Suppressor macrophage (primary cell): ENCODE results near the gene MOGAT3.

ENCODE experiments used
- DNase-seq, 4 experiments: peaks; one replicate each; pipeline ENCODE4 v3.0.0-alpha.2; 2020 to 2022

Gene MOGAT3

GRCh38 chr7:101233907-101234547 lies 33.2 kb upstream of the MOGAT3 start:
- no peak for DNase-seq

GRCh38 chr7:101232141-101232850 lies 31.5 kb upstream of the MOGAT3 start:
- DNase-seq, result no peak

DNA sequence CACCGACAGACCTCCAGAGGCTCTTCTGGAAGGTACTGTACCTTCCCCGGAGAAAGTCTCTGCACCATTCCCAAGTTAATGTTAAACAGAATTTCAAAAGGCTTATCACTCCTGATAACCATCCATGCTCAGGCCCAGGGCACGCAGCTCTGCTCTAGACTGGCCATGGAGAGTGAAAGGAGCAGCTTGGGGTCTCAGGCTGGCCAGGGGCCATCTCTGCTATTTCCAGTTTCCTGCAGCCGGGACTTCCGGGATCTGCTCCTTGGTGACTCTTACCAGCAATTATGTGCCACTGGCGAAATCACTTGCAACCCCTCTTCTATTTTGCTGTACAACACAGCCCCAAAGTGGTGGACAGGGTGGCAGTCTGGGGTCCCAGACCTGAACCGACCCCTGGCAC lies 30.8 kb upstream of the MOGAT3 start:
- no peak for DNase-seq

DNA sequence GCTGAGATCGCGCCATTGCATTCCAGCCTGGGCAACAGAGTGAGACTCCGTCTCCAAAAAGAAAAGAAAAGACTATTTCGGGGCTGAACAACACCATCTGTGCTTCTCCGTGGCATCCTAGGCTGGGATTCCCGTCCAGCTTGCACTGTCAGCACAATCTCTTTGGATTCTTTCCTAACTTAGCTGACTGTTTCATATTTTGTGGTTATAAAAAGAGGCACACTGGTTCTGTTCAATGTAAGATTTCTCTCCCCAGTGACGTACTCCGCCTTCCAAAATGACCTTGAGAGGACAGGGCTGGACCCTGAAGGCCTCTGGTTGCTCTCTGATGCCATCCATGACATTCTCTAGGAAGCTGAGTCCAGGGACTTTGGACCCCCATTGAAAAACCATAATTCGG lies 25.9 kb upstream of the MOGAT3 start:
- no peak for DNase-seq

GRCh38 chr7:101225650-101226049 lies 24.8 kb upstream of the MOGAT3 start:
- no peak for DNase-seq

- DNase-seq, result no peak
Observed at GRCh38 chr7:101223528-101223927, 22.7 kb upstream of the MOGAT3 start.

DNA sequence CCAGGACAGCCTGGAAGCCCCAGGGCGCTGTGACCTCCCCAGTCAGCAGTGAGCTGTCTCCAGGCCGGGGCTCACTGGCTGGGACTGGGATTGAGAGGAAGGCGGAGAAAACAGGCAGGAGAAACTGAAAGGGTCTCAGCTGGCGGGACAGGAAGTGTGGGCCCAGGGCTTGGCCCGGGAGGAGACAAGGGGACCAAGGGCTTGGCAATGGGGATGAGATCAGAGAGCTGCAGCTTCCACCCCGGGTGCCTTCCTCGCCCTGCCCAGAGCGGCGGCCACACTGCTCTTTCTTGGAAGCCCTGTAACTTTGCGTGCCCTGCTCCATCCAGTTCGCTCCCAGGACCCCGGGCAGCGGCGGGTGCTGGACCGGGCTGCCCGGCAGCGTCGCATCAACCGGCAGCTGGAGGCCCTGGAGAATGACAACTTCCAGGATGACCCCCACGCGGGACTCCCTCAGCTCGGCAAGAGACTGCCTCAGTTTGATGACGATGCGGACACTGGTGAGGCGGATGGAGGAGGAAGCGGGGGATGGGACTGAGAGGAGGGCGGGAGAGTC lies 21.5 kb upstream of the MOGAT3 start:
- no peak for DNase-seq

- no peak for DNase-seq
Observed at GRCh38 chr7:101220295-101220694, 19.5 kb upstream of the MOGAT3 start.

GRCh38 chr7:101218236-101219125 lies 17.6 kb upstream of the MOGAT3 start:
- DNase-seq, result peak in 2 of 4 experiments; percentile 17 to 34

DNA sequence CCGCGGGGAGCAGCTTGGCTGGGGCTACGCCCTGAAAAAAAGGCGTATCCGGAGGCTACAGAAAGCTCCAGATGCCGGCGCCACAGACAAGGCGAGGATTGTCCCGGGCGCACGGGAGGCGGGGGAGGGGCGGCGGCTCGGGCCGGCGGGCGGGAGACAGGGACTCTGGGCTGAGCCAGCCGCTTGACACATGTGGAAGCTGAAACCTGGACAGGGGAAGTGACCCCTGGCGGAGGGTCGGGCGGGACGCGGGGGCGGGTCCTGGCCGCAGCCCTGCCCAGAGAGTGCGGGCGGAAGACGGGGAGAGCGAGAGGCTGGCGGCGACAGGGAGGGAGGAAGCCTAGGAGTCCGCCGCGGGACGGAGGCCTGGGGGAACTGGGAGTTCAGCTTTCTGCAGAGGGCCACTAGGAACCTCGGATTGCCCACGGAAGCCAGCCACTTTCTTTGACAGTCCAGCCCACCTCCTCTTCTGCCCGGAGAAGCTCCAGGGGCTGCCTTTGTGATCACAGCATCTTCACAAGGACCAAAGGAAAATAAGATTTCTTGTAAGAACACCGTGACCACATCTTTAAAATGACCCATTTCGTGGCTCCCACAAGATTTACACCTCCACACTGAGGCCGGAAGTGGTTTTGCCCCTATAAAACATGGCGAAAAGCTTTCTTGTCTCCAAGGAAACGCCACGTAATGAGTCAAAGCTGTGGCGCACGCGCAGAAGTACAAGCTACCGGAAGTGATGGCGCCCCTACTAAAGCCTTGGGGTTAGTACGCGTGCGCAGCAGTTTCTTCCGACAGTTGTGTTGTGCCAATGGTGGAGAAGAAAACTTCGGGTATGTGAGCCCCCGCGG lies 16.8 kb upstream of the MOGAT3 start, which contains the start of the genes PLOD3 and ZNHIT1:
Gene PLOD3, minus strand, starts transcription at position 194 of the 848 bp plus-strand sequence. CDS start 307 bp downstream, outside the sequence.
Gene ZNHIT1, plus strand, starts transcription at position 778 of the 848 bp plus-strand sequence. Its CDS starts 31 bp downstream, at position 809.
- DNase-seq, result peak; percentile 98 to 100 (median 100)

DNA sequence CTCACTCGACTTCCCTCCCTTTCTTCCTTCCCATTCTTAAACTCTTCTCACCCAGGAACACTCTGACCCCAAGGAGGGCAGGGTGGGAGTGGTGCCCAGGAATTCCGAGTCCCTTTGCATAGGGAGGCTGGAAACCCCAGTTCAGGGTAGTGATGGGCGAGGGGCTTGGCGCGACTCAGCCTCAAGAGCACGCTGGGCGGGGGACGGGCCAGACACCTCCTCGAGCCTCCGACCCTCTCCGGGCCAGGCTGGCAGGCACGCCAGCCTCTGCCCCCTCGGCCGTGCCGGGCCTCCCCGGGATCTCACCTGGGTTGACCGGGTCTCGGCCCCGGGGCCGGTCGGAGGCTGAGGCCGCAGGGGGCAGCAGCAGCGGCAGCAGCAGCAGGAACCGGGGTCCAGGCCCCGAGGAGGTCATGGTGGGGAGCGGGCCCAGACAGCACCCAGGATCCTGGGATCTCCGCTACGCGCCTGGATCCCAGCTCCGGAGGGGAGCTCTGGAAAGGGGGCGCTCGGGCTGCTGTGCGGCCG lies 16.1 kb upstream of the MOGAT3 start:
- no peak for DNase-seq

- peak; percentile 27 to 76 (median 64) for DNase-seq
Observed at GRCh38 chr7:101216001-101216859, 15.4 kb upstream of the MOGAT3 start.

- DNase-seq, result no peak
Observed at GRCh38 chr7:101212014-101212413, 11.2 kb upstream of the MOGAT3 start.

DNA sequence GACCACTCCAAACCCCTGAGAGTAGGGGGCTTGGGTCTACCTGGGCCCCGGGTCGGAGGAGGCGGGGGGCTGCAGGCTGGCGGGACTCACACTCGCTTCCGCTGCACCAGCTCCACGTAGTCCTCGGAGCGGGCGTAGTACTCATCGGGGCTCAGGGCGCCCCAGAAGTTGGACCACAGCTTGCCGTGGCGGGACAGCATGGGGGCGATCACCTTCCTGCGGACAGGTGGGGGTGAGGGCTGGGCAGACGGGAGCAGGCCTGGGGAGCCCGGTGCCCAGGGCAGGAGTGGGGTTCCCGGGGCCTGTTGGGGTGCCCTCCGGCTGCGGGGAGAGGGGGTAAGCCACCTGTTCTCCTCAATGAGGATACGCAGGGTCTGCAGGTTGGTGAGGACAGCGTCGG lies 10.7 kb upstream of the MOGAT3 start:
- no peak for DNase-seq

DNA sequence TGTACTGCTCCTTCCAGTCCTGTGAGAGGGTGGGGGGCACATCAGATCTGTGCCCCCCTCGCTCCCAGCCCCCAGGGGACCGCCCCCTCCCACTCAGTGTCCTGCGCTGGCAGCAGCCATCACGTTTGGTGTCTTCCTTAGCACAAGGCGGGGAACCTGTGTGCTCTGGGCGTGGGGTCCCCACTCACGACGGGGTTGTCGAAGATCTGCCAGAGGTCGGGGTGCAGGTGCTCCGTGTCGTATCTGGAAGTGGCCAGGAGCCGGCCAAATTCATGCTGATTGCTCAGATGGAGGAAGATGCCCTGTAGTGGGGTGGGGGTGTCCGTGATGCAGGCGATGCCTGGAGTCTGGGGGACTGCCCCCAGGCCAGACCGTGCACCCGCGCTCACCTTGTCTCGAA lies 9.3 kb upstream of the MOGAT3 start:
- no peak for DNase-seq

GRCh38 chr7:101208794-101209193 lies 8.0 kb upstream of the MOGAT3 start:
- DNase-seq, result no peak

DNA sequence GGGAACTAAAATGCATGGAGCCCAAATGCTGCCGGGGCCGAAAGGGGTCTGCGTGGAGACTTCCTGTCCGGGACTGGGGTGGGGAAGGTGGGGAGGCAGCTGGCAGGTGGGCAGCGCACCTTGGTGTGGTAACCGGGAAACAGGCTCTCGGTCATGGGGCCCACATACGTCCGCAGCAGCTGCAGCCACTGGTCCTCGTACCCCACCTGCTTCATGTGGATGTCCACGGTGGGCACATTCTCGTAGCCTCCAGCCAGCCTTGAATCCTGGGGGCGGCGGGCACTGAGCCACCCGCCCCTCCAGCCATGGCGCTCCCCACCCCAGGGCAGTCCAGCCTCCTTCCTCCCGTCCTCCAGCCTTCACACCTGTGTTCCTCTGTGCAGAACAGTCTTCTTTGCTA lies 6.6 kb upstream of the MOGAT3 start:
- DNase-seq, result no peak

DNA sequence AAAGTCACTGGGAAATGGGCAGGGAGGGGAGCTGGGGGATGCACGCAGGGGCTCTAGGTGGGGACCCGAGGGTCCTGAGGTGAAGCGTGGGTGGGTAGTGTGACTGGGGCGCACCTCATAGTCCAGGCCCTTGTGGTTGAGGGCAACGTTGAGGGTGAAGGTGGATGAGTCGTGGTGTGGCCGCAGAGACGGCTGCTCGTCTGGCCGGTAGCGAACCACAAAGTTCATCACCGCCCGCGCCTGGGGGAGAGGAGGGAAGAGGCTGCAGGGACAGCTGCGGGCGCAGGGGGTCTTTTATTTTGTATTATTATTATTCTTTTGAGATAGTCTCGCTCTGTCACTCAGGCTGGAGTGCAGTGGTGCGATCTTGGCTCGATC lies 5.8 kb upstream of the MOGAT3 start:
- no peak for DNase-seq

DNA sequence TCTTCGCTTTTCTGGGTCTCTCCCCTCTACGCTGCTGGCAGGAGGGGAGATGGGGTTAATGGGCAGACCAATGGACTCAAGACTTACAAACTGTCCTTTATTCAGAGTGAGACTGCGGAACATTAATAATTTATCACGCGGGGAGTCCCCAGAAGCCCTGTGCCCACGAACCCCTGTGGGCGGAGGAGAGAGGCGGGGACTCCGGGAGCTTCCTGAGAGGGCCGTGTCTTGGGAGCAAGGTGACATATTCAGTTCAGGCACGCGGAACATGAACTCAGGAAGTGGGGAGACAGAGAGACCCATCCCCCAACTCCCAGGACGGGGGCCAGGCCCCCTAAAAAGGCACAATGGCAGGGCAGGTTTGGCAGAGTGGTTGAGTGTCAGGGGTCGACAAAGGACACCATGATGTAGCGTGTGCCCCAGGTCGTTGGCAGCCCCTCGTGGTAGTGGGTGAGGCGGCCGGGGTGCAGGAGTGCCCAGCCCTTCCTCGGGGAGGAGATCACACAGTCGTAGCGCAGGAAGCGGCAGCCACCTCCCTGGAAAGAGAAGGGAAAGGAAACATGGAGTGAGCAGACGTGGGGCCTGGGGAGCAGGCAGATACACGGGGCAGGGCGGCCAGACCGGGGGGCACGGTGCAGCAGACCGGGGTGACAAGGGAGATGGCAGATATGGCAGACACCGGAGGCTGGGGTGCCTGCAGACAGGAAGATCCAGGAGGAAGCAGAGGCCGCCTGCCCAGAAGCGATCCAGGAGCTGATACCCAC lies 5.2 kb upstream of the MOGAT3 start:
- no peak for DNase-seq
